ENCODE data around the gene APOC3.
A peak's percentile ranks its signal among the peaks of the same experiment; 100 is the strongest.

APOC3 gene

DNA sequence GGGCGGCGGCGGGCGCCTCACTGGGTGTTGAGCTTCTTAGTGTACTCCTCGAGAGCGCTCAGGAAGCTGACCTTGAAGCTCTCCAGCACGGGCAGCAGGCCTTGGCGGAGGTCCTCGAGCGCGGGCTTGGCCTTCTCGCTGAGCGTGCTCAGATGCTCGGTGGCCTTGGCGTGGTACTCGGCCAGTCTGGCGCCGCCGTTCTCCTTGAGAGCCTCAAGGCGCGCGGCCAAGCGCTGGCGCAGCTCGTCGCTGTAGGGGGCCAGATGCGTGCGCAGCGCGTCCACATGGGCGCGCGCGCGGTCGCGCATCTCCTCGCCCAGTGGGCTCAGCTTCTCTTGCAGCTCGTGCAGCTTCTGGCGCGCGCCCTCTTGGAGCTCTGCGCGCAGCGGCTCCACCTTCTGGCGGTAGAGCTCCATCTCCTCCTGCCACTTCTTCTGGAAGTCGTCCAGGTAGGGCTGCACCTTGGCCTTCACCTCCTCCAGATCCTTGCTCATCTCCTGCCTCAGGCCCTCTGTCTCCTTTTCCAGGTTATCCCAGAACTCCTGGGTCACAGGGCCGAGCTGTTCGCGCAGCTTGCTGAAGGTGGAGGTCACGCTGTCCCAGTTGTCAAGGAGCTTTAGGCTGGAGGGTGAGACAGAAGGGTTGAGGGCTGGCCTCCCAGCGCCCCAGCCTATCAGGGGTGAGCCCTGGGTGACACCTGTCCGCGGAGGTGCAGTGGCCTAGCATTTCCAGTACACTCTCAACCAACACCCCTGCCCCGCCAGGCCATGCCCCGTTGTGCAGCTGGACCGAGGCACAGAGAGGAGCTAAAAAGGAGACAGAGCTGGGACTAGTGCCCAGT is 6.3 kb downstream of the APOC3 start:
- peak overlapping the region; percentile 67 for H3K4me3 ChIP-seq (ENCODE audit: low read depth, low read length)
- DNase-seq (ENCODE audit: low read depth) = peak; percentile 96
- TF ChIP-seq, protein P1, sequence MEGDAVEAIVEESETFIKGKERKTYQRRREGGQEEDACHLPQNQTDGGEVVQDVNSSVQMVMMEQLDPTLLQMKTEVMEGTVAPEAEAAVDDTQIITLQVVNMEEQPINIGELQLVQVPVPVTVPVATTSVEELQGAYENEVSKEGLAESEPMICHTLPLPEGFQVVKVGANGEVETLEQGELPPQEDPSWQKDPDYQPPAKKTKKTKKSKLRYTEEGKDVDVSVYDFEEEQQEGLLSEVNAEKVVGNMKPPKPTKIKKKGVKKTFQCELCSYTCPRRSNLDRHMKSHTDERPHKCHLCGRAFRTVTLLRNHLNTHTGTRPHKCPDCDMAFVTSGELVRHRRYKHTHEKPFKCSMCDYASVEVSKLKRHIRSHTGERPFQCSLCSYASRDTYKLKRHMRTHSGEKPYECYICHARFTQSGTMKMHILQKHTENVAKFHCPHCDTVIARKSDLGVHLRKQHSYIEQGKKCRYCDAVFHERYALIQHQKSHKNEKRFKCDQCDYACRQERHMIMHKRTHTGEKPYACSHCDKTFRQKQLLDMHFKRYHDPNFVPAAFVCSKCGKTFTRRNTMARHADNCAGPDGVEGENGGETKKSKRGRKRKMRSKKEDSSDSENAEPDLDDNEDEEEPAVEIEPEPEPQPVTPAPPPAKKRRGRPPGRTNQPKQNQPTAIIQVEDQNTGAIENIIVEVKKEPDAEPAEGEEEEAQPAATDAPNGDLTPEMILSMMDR (IDR thresholded peaks at IDR 0.05; ENCODE audit: insufficient read depth, low read depth, low read length, missing control alignments) = peak; percentile 74

DNA sequence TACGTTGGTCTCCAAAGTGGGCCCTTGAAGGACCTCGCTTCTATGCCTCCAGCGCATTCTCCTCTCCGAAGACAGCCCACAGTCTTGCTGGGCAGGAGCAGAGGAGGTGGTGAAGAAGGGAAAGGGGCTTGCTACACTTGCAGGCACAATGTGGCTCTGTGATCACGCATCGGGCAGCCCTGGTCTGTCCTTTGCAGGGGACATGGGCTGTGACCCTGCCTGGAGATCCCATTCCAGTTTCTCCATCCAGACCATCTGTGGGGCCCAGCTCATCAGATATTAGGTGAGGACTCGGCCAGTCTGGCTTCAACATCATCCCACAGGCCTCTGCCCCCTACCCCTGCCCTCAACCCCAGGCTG is 6.9 kb downstream of the APOC3 start:
- TF ChIP-seq, protein P1 (IDR thresholded peaks at IDR 0.05; ENCODE audit: insufficient read depth, low read depth, low read length, missing control alignments) = no peak
- no peak for DNase-seq (ENCODE audit: low read depth)
- H3K4me3 ChIP-seq (ENCODE audit: low read depth, low read length) = no peak overlapping the region

DNA sequence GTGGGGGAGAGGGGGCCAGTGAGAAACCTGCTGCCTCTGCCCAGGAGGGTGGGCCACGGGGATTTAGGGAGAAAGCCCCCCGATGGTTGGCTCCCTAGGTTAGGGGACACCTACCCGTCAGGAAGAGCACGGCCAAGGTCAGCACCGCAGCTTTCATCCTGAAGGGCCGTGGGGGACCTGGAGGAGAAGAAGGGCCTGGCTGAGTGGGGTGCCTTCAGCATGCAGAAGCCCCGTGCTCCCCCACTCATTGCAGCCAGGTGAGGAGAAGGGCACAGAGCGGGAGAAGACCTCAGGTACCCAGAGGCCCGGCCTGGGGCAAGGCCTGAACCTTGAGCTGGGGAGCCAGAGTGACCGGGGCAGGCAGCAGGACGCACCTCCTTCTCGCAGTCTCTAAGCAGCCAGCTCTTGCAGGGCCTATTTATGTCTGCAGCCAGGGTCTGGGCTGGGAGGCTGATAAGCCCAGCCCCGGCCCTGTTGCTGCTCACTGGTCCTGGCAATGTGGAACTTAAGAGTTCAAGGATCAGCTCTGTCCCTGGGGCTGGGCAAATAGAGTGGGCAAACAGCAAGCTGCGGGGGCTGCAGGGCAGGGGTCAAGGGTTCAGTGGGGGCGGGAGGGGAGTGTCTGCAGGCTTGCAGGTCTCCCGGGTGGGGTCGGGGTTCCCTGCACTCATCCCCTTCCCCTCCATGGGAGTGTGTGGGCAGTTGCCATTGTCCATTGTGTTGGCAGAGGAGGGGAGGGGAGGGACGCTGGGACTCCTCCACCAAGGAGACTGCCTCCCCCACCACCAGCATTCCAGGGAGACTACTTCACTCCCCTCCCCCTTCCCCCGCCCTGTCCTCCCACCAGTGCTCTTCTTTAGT is 7.8 kb downstream of the APOC3 start, which contains the start of gene APOA1:
TSS of gene APOA1 (minus strand) at position 392 of the 861 bp plus-strand sequence. CDS start at position 157, 235 bp downstream.
- TF ChIP-seq, protein P1 (IDR thresholded peaks at IDR 0.05; ENCODE audit: insufficient read depth, low read depth, low read length, missing control alignments) = no peak

DNA sequence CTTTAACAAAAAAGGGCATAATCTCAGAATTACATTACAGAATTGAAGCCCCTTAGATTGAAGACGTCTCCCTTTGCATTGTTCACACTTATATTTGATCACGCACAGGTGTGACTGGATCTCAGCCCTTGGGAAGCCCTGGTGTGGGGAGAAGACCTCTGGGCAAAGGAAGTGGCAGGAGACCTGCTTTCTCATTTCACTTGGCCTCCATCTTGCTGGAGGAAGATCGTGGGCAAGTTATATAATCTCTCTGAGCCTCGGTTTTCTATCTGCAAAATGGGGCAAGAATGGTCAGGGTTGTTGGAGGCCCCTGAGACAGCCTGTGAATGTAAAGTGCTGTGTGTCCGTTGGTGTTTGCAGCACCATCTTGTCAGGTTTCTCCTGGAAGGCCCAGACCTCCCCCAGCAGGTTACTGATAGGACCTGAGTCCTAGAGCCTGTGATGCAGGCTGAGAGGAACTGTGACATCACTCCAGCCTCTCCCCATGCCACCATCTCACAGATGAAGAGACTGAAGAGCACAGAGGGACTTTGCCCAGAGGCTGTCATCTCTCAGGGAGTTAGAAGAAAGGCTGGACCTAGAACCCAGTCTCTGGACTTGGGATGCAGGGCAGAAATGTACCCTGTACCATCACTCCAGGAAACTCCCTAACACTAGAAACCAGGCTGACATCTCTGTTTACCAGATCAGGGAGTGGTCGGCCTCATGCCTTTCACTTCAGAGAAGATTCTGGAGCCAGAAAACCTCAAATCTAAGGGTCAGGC is 8.8 kb downstream of the APOC3 start:
- DNase-seq (ENCODE audit: low read depth) = no peak
- no peak overlapping the region for H3K4me3 ChIP-seq (ENCODE audit: low read depth, low read length)
- TF ChIP-seq, protein P1 (IDR thresholded peaks at IDR 0.05; ENCODE audit: insufficient read depth, low read depth, low read length, missing control alignments) = no peak

More for the DNA sequence above, 7.8 kb downstream of the APOC3 start, which contains the start of gene APOA1:
- no peak for DNase-seq (ENCODE audit: low read depth)
- H3K4me3 ChIP-seq (ENCODE audit: low read depth, low read length) = no peak within 1 kb of the TSS

DNA sequence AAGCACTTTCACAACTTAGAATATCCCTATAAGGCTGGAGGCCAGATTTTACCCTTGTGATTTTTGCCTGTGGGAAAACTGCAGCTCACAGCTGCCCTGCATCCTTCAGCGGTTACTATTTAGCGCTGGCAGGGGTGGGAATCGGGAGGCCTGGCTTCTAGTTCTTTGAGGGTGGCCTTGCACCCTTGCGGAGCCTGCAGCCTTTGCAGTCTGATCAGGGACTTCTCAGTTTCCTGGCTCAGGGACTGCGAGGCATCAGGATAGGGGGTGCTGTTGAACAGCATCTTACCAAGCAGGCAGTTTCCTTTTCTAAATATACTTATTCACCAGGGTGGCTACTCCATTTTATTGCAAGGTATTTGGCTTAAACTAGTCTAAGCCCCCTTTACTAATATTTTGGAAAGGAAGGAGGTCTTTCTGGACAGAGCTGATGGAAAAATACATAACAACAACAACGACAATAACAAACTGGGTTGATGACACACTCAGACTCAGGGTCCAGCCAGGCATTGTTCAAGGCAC is 10.6 kb downstream of the APOC3 start:
- TF ChIP-seq, protein P1 (IDR thresholded peaks at IDR 0.05; ENCODE audit: insufficient read depth, low read depth, low read length, missing control alignments) = peak; percentile 13
- no peak overlapping the region for H3K4me3 ChIP-seq (ENCODE audit: low read depth, low read length)
- DNase-seq (ENCODE audit: low read depth) = peak; percentile 35

DNA sequence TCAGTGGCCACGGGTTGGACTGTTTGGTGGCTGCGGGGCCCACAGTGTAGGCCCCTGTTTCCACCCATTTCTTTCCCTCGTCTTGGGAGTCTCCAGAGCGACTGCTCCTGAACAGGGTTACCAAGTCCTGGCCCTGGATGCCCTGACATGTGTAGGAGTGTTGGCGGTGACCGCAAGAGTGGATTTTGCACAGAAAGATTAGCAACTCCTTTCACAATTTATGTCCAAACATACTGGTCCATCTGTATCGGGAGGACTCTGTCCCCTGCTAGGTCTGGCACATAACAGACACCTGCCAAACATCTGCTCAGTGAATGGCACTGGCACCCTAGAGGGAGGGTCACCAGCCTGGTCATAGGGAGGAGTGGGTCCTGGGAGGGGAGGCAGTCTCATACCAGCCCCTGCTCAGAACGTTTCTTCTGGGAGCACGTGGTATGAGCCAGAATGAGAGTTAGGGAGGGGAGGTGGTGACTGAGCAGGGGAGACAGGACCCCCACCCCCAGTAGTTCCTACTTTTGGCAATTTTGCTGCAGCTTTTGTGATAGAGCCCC is 11.1 kb downstream of the APOC3 start:
- no peak overlapping the region for H3K4me3 ChIP-seq (ENCODE audit: low read depth, low read length)
- TF ChIP-seq, protein P1 (IDR thresholded peaks at IDR 0.05; ENCODE audit: insufficient read depth, low read depth, low read length, missing control alignments) = no peak
- no peak for DNase-seq (ENCODE audit: low read depth)

All from GM12865 (cell line).